GM18951 (cell line): ENCODE data around the gene GYS2.
"Not testable (repeated sequence)": the region's sequence is repeated elsewhere in the genome, so short reads cannot be mapped to it uniquely, and the experiment has no call there.

ENCODE experiments used
- POLR2A ChIP-seq: IDR thresholded peaks from 4 replicates; pipeline ENCODE4 v1.6.1; 2011; ENCODE audit warnings: mild to moderate bottlenecking; ENCODE audit not compliant: insufficient read length, insufficient read depth; ENCODE audit errors: extremely low read depth
- in situ Hi-C: fragments of 300-500 bp; cut with MboI; formaldehyde crosslinking; loops from one replicate; pipeline ENCODE4 v1.12.0; 2022; ENCODE audit warnings: low sequenced_read_pairs, mixed read lengths, inconsistent platforms; ENCODE audit not compliant: unreplicated experiment

GYS2 gene

GRCh38 chr12:21604245-21605101 lies at the start of gene GYS2:
Gene GYS2 (minus strand): TSS chr12:21604847. CDS start chr12:21604592, 255 bp downstream.
- in situ Hi-C loops = loop anchor here (10.0 kb wide), 1 partner anchor 70 kb away; no protein-coding TSS in a partner anchor
- no peak for TF ChIP-seq POLR2A

GRCh38 chr12:21651821-21652220 lies 47.2 kb upstream of the GYS2 start:
- TF ChIP-seq POLR2A = no peak
- in situ Hi-C loops = no loop called here

DNA sequence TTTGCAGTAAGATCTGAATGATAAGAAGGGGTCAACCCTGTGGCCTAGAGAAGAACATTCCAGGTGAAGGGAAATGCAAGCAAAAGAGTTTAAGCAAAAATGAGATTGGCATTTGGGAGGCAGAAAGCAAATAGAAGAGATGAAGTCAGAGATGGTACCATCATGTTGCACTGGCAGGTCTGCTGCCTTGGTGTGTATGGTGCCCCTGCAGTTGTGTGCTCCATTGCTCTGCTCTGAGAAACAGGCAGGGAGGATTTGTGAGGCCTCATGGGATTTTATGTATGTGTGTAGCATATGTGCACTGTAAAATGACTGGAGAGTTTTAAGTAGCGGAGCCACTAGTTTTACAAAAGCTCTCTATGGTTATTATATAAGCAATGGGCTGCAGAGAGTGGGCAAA lies 46.4 kb upstream of the GYS2 start:
- TF ChIP-seq POLR2A = no peak
- in situ Hi-C loops = no loop called here

GRCh38 chr12:21649034-21649433 lies 44.4 kb upstream of the GYS2 start:
- in situ Hi-C loops = no loop called here
- TF ChIP-seq POLR2A = no peak

GRCh38 chr12:21648378-21648777 lies 43.7 kb upstream of the GYS2 start:
- TF ChIP-seq POLR2A = no peak
- in situ Hi-C loops = no loop called here

- no peak for TF ChIP-seq POLR2A
- in situ Hi-C loops = no loop called here
Measured at GRCh38 chr12:21647179-21647578, 42.5 kb upstream of the GYS2 start.

DNA sequence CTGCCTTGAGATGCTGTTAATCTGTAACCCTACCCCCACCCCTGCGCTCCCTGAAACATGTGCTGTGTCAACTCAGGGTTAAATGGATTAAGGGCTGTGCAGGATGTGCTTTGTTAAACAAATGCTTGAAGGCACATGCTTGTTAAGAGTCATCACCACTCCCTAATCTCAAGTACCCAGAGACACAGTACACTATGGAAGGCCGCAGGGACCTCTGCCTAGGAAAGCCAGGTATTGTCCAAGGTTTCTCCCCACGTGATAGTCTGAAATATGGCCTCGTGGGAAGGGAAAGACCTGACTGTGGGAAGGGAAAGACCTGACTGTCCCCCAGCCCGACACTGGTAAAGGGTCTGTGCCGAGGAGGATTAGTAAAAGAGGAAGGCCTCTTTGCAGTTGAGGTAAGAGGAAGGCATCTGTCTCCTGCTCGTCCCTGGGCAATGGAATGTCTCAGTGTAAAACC lies 40.4 kb upstream of the GYS2 start:
- in situ Hi-C loops = not testable (repeated sequence)

- in situ Hi-C loops = no loop called here
- TF ChIP-seq POLR2A = no peak
Measured at GRCh38 chr12:21644516-21644915, 39.9 kb upstream of the GYS2 start.

DNA sequence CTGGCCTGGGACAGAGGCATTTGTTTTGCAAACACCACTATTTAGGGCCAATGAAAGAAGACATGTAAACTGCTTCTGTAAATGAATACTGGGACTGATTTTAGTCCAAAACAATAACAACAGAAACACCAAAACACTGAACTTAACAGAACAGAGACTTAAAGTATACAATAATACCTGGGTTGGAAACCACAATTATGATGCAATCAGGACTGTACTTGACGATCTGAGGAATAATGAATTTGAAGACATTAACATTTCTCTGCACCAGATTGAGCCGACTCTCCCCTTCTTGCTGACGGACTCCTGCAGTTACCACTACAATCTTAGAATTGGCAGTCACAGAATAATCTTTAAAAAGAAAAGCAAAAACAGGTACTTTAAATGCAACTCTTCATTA lies 39.1 kb upstream of the GYS2 start:
- in situ Hi-C loops = no loop called here
- no peak for TF ChIP-seq POLR2A

DNA sequence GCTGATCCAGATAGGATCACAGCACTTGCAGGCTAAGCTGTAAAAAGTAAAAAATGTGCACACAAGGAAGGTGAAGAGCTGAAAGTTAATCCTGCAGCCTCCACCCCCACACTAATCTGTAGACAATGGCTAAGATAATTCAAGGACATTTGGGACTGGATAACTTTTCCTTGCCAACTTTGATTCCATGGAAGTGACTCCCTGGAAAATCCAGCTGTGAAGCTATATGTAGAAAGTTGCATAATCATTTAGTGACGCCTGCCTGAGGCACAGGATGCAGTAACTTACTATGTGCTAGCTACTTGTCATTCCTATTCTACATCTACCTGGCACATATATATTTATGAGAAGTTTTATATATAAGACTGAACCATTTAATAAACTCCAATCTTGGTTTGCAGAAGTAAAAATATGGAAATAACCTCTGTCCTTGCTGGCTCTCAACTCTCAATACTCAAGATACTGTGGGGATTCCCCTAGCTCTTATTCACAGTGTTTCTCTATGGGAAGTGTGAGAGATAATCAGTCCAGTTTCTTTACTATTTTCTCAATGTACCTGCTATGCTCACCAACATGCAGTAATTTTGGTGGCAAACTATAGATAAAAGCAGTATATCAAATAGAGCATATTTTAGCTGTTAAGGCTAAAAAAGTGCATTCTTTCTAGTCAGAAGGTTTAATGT lies 38.2 kb upstream of the GYS2 start:
- TF ChIP-seq POLR2A = no peak
- in situ Hi-C loops = no loop called here

DNA sequence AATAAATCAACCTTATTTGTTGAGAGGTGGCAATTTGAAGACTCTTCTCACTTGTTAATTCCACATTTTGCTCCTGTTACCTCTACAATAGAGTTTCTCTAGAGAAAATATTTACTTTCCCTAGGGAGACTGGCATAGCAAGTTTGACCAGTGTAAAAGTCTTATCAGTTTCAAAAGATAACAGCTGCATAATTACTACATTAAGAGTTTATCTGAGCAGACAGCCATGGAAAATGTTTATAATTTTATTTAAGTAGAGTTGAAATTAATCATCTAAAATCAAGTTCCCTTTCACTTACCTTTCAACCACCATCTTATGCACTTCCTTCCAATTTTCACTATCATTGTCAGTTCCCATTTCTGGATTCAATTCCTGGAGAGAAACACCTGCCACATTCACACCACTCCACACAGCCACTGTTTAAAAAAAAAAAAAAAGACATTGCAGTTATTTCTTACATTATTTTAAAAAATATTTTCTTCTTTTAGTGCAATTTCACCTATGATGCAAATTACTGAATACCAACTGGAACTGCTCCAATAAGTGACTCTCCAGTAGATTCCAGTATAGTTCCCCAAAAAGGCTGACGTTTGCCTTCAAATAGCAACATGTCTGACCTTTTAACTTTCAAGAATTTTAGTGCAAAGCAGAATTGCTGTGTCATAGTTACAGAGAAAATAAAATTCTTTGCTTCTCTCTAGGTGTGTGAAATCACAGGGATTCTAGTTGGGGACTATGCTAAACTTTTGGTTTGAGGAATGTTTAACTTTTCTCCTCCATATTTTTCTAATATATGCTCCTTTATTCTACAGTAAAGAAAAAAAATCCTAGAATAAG lies 33.6 kb upstream of the GYS2 start:
- in situ Hi-C loops = no loop called here
- no peak for TF ChIP-seq POLR2A

DNA sequence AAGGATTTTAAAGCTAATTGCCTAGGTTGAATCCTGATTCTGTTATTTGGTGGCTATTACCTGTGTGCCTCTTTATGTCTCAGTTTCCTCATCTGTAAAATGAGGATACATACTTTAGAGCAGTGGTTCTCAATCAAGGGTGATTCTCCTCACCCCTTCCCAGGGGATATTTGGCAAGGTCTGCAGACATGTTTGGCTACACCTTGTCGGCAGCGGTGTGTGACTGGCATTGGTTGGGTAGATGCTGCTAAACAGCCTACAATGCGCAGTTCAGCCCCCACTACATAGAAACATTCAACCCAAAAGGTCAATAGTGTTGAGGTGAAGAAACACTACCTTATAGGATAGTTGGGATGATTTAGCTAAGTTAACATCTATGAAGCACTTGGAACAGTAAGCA lies 29.6 kb upstream of the GYS2 start:
- no peak for TF ChIP-seq POLR2A
- in situ Hi-C loops = no loop called here

GRCh38 chr12:21631367-21631766 lies 26.7 kb upstream of the GYS2 start:
- no peak for TF ChIP-seq POLR2A
- in situ Hi-C loops = no loop called here

- in situ Hi-C loops = no loop called here
- TF ChIP-seq POLR2A = no peak
Measured at GRCh38 chr12:21627924-21628323, 23.3 kb upstream of the GYS2 start.

DNA sequence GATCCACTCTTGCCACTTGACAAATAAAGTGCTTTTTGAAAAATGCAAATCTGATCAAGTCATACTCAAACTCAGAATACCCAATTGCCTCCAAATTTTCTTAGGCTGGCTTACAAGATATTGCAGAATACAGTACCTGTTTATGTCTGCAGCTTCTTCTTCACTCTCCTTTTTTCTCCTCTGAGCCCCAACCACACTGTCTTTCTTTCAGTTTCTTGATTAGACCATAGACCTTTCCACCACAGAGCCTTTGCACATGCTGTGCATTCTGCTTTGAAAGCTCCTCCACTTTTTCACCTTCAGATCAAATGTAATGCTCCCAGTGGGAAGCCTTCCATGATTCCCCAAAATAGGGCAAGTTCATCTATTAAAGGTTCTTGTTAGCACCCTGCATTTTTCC lies 13.9 kb upstream of the GYS2 start:
- in situ Hi-C loops = no loop called here

More for the DNA sequence above, 13.9 kb upstream of the GYS2 start:
- TF ChIP-seq POLR2A = no peak
